HG03097 (cell line): ENCODE data around the gene SCAMP2.
"Not testable (repeated sequence)": the region's sequence is repeated elsewhere in the genome, so short reads cannot be mapped to it uniquely, and the experiment has no call there.

ENCODE experiments used
- ATAC-seq: cut with Tn5 transposase; IDR thresholded peaks from one replicate; pipeline ENCODE4 v1.9.1; 2021; ENCODE audit not compliant: unreplicated experiment, low FRiP score

Gene SCAMP2

DNA sequence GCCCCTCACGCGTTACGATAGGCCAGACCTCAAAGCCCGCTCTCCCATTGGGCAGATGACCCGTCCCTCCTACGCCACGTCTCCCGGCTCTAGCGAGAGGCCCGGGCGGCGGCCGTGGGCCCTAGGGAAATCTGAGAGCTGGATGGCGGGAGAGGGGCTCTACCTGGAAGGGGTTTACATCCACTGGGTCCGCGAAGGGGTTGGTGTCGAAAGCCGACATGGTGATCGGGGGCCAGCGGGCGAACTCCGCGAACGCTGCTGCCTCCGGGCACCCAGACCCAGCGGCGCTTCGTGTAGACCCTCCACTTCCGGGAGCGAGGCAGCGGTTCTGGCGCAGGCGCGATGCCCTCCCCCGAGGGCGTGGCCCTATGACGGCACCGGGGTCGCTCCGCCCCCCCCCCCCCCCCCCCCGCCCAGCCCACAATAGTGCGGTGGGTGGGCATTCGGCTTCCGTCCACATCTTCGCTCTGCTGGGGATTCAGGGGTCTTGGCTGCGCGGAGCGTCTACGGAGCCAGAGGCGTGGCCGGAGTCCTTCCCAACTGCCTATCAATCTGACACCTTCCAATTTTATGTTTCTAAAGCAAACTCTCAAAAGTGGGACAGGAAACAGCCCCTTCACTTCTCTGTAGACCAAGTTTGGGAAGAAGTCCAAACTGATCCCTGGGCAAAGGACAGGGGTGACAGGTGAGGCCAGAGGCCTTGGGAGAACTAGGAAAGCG lies at the start of gene SCAMP2:
Gene SCAMP2 (minus strand): TSS at position 330 of the 720 bp plus-strand sequence. CDS start 110 bp downstream, at position 220.
- peak; percentile 60 for ATAC-seq

DNA sequence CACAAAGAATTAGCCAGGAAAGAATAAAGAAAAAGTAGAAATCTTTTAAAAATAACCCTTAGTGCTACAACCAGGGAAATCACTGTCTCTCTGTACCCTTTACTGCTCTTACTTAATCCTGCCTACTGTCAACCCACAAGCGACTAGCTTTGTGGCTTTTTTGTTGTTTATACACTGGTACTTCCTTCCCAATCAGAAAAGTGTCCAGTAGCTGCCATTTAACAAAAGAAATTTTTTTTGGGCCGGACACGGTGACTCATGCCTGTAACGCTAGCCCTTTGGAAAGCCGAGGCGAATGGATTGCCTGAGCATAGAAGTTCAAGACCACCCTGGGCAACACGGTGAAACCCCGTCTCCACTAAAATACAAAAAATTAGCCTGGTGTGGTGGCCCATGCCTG lies 47.3 kb upstream of the SCAMP2 start:
- no peak for ATAC-seq

DNA sequence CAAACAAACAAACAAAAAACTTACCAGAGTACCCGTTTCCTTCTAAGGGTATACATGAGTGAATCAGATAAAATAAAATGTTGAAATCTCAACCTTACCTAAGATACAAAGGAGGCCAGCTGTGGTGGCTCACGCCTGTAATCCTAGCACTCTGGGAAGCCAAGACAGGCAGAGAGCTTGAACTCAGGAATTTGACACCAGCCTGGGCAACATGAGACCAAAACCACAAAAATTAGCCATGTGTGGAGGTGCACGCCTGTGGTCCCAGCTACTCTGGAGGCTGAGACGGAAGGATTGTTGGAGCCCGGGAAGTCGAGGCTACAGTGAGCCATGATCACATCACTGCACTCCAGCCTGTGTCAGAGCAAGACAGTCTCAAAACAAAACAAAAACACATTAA lies 44.5 kb upstream of the SCAMP2 start:
- ATAC-seq, result no peak

DNA sequence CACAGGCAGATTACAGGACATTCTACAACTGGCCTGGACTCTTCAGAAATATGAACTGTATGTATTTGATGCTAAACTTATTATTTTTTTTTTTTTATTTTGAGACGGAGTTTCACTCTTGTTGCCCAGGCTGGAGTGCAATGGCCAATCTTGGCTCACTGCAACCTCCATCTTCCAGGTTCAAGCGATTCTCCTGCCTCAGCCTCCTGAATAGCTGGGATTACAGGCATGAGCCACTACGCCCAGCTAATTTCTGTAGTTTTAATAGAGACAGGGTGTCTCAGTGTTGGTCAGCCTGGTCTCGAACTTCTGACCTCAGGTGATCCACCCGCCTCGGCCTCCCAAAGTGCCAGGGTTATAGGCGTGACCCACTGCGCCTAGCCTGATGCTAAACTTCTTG lies 40.6 kb upstream of the SCAMP2 start:
- not testable (repeated sequence) for ATAC-seq

DNA sequence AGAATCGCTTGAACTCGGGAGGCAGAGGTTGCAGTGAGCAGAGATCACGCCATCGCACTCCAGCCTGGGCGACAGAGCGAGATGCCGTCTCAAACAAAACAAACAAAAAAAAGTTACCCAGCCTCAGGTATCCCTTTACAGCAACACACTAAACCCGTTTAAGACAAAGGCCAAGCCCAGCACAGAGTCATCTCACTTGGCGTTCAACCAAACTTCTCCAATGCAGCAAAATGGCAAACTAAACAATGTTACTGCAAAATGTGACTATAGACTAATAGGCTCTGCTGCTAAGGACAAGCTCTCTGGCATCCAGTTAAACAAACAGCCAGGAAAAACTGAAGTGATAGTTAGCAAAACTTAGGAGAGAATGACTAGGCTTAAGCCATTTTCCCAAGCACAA lies 39.9 kb upstream of the SCAMP2 start:
- no peak for ATAC-seq

DNA sequence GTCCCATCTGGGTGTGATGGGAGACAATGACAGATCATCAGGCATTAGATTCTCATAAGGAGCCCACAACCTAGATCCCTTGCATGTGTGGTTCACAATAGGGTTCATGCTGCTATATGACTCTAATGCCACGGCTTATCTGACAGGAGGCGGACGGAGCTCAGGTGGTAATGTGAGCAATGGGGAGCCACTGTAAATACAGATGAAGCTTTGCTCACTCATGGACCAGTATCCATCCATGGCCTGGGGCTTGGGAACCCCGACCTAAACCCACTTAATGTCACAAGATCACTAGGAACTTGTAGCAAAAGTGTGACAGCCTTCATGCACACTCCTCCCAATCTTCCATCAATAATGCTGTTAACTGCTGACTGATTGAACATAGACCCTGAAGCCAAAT lies 35.5 kb upstream of the SCAMP2 start:
- ATAC-seq, result no peak

DNA sequence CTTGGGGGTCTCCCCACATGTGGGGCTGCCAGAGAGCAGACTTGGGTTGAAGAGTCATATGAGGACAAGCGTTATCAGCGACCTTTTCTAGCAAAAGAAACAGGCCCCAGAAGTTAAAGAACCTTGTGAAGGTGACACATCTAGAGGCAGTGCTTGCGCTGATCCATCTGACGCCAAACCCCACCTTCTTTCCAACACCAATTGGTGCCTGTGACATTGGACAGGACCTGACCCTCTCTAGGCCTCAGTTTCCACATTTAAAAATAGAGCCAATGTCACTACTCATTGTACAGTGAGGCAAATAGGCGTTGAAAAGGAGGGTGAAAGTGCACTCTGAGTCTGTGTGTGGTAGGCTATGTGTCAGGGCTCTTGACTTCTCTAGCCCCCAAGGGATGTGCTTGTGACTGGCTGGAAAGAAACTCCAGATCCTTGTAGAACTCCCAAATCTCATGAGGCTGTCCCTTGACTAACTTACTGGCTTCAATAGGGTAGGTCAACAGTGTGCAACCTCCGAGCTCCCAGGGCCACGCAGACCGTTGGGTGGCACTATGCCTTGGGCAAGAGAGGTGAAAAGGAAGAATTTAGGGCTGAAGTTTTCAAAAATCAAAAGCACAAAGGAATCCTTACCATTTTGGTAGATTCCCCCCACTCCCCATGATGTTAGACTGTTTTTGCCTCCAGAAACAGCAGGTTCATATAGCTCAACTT lies 34.2 kb upstream of the SCAMP2 start:
- no peak for ATAC-seq

- peak; percentile 86 for ATAC-seq
Observed at GRCh38 chr15:74906450-74907162, 33.4 kb upstream of the SCAMP2 start, which contains the start of gene FAM219B. Gene FAM219B (minus strand): TSS chr15:74906851. CDS start chr15:74906800, 51 bp downstream.

- ATAC-seq, result no peak
Observed at GRCh38 chr15:74906067-74906449, 32.9 kb upstream of the SCAMP2 start.

DNA sequence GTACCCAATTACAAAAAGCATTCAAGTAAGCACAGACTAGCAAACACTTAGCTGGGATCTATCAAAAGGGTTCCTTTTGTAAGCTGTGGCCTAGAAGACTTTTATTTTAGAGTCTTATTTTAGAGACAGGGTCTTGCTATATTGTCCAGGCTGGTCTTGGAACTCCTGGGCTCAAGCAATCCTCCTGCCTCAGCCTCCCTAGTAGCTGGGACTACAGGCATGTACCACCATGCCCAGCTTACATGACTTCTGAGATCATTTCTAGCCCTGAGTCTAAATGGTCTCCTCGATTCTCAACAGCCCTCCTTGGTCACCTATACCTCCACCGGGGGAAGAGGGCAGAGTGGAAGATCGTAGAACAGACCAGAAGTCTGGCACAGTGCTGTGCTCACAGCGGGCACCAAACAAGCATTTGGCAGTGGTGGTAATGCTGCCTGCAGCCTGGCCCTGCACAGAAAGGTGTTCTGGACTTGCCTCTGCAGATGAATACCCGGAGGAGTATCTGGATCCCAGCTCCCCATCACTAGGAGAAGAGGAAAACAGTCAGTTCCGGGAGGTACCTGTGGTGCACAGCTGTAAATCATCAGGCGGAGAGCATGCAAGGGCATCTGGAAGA lies 31.1 kb upstream of the SCAMP2 start:
- ATAC-seq, result no peak

DNA sequence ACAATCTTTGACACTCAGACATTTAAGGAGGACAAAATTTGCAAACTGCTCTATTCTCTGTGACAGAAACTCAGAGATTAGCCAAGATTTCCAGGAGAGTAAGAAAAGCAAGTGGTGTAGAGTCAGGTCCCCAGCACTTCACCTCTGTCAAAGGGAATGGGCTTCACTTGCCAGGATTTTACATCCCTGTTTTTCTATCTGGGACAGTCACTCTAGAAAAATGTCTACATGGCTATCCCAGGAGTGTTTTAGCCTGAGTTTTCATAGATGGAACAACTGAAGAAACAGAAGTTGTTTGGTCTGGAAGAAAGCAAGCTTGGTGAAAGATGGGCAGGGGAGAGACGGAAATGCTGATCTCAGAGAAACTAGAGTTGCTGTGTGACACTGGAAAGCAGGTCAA lies 30.5 kb upstream of the SCAMP2 start:
- ATAC-seq, result no peak

- no peak for ATAC-seq
Observed at GRCh38 chr15:74902295-74903075, 29.3 kb upstream of the SCAMP2 start.

DNA sequence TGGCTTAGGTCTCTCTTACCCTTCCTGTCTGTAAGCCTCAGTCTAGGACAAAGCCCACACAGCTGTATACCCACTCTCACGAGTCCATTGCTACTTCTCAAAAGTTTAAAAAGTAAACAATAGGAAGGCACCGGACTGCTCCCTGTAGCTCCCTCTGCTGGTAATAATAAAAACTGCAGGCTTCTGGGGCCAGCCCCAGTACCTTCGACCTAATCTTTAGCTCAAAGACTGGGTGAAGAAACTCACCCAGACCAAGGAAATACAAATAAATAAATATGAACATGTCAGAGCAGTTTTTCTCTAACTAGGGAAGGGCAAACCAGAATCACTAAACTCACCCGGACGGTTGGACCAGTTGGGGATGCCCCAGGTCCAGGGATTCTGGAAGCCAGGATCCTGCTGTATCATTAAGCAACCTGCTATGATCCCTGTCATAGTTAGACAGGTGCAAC lies 28.5 kb upstream of the SCAMP2 start:
- peak; percentile 47 for ATAC-seq

DNA sequence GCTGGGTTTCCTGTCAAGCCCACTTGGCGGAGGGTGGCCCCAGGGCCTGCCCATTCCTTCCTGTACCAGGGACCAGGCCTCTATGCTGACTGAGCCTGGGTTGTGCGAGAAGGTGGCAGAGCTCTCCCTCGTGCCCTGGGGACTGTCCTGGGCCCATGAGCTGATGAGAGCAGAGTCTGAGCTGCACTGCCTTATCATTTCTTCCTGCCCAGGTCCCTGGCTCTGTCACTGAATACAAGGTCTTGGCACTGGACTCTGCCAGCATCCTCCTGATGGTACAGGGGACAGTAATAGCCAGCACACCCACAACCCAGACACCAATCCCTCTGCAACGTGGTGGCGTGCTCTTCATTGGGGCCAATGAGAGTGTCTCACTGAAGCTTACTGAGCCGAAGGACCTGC lies 24.1 kb upstream of the SCAMP2 start:
- ATAC-seq, result no peak

DNA sequence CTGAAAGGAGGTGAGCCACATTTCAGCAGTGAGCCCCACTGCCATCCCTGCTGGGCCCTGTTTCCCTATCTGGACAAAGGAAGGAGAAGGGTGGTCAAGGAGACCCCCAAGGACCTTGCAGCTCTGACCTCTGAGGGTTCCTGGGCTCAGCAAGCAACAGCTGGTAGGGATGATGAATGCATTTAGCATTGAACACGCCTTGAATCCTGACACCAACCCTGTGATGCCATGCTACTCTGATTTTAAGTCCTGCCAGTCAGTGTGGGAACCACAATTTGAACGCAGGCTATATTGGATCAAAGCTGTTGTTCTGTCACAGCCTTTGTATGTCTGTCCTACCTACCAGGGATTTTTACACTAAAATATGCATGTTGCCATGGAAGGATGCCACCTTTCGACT lies 23.2 kb upstream of the SCAMP2 start:
- no peak for ATAC-seq

GRCh38 chr15:74895830-74896229 lies 22.7 kb upstream of the SCAMP2 start:
- ATAC-seq, result no peak

DNA sequence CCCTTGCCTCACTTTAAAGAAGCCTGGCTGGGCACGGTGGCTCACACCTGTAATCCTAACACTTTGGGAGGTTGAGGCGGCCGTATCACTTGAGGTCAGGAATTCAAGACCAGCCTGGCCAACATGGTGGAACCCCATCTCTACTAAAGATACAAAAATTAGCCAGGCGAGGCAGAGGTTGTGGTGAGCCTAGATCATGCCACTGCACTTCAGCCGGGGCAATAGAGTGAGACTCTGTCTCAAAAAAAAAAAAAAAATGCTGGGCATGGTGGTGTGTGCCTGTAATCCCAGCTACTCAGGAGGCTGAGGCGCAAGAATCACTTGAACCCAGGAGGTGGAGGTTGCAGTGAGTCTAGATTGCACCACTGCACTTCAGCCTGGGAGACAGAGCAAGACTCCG lies 21.2 kb upstream of the SCAMP2 start:
- not testable (repeated sequence) for ATAC-seq

- ATAC-seq, result no peak
Observed at GRCh38 chr15:74893627-74894026, 20.5 kb upstream of the SCAMP2 start.

GRCh38 chr15:74892931-74893330 lies 19.8 kb upstream of the SCAMP2 start:
- no peak for ATAC-seq

DNA sequence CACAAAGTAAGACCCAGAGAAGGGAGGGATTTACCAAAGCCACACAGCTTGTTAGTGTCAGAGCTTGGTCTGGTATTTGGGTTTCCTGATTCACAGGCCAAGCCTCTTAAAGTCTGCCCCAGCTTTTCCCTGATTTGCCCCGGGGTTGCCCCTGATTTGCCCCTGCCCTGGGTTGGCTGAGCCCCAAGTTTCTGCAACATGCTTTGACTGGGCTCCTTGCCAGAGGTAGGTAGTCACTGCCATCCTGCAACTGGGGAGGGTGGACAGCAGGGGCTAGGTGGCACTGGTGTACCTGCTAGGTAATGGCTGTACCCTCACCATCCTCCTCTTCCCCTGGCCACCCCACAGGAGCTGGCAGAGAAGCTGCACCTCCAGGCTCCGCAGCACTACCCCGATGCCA lies 19.1 kb upstream of the SCAMP2 start:
- no peak for ATAC-seq
